ENCODE data around the gene TAS2R5. TPM values are rescaled to one million over a fixed set of nuclear protein-coding genes. Genes with fewer than 3 reads are reported as not detected.
"Not testable (repeated sequence)": the region's sequence is repeated elsewhere in the genome, so short reads cannot be mapped to it uniquely, and the experiment has no call there.

The TAS2R5 gene
- total RNA-seq: 3.4 TPM

GRCh38 chr7:141789917-141790316 lies at the start of gene TAS2R5:
Gene TAS2R5 (plus strand): TSS chr7:141790217. CDS start chr7:141790362, 145 bp downstream.
- no peak for DNase-seq

- no peak for DNase-seq
These were observed 47.8 kb upstream of the TAS2R5 start for GRCh38 chr7:141742229-141742628.

DNA sequence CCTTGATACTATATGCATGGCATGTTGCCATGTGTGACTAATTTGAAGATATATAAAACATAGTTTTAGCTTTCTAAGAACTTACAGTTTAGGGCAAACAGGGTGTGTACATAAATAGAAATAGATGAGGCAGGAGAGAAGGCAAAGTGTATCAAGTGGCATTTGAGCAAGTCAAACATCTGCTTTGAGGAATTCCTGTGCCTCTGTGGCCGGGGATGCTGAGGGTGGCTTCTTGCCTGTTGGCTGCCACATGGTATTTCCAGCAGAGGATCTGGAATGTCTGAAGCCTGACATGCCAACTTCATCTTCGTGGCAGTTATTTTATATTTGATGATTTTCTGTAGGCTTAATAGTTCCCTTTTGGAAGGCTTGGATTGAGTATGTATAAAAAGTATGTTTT lies 45.9 kb upstream of the TAS2R5 start:
- DNase-seq: no peak

DNA sequence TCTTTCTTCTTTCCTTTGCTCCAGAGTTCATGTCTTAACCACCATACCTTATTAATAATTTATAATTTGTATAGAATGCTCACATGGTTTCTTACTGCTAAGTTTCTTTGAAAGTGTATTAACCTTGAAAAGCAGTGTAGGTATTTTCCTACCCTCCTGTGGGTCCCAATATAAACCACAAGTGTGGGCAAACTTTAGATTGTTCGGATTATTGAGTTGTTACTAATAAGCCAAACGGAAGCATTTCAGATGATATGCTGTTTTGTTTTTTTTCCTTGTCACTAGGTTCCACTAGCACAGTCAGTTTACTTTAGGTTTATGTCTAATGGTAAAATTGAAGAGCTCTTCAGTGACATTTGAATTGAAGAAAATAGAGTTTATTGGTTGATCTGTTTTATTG lies 41.6 kb upstream of the TAS2R5 start:
- DNase-seq: no peak

GRCh38 chr7:141751904-141752303 lies 38.1 kb upstream of the TAS2R5 start:
- DNase-seq: not testable (repeated sequence)

- no peak for DNase-seq
These were observed 37.4 kb upstream of the TAS2R5 start for GRCh38 chr7:141752634-141753033.

GRCh38 chr7:141754939-141755338 lies 35.1 kb upstream of the TAS2R5 start:
- DNase-seq: no peak

- DNase-seq: no peak
These were observed 26.2 kb upstream of the TAS2R5 start, which contains the start of gene TAS2R3 for GRCh38 chr7:141763797-141764196. Gene TAS2R3 (plus strand): TSS chr7:141764097. CDS start chr7:141764159, 62 bp downstream.

GRCh38 chr7:141770083-141770583 lies 19.9 kb upstream of the TAS2R5 start:
- DNase-seq: not testable (repeated sequence)

DNA sequence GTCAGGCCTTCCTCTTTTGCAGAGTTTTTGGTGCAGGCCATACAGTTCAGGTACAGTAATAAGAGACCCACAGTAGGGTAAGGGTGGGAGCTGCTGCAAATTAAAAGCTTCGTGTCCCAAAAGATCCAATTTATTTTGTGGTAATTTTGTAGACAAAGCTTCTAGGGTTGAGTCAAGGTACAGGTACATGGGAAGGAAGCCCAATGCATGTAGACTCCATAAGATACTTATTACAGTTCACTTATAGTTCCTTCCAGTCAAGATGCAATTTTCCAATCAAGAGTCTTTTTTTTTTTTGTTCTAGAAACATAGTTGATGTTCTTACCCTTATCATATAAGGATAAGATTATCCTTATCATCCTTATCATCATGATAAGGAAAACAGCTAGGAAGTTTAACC lies 13.6 kb upstream of the TAS2R5 start, which contains the start of gene TAS2R4:
Gene TAS2R4 (plus strand): TSS at position 301 of the 400 bp plus-strand sequence. CDS start 1,815 bp downstream, outside the sequence.
- DNase-seq: no peak

- no peak for DNase-seq
These were observed 4.1 kb upstream of the TAS2R5 start for GRCh38 chr7:141785706-141786552.

- DNase-seq: no peak
These were observed 1.7 kb upstream of the TAS2R5 start for GRCh38 chr7:141788296-141788695.

GRCh38 chr7:141792526-141792925 lies 2.5 kb downstream of the TAS2R5 start:
- DNase-seq: no peak

DNA sequence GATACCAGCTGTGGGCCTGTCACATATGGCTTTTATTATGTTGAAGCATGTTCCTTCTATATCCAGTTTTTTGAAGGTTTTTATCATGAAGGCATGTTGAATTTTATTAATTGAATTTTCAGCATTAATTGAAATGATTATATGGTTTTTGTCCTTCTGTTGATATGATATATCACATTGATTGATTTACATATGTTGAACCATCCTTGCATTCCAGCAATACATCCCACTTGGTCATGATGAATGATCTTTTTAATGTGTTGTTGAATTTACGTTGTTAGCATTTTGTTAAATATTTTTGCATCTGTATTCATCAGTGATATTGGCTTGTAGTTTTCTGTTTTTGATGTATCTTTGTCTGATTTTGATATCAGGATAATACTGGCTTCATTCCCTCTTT lies 30.1 kb downstream of the TAS2R5 start:
- DNase-seq: no peak

GRCh38 chr7:141822432-141822831 lies 32.4 kb downstream of the TAS2R5 start:
- DNase-seq: not testable (repeated sequence)

DNA sequence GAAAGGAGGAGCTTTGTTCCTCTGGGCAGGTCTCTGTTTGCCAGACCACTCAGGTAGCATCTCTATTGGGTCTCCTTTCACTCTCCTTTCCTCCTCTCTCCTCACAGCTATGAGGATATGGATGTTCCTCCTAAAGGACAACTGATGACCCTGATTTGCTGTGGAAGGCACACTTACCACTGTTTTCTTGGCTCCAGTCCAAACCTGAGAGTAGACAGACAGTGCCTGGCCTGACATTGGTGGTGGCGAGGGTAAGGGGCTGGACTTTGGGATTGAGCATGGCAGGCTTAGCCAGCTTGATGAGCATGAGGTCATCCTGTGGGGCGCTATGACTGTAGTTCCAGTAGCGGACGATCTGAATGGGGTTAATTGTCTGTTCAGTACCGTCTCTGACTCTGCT lies 47.7 kb downstream of the TAS2R5 start:
- DNase-seq: no peak

DNA sequence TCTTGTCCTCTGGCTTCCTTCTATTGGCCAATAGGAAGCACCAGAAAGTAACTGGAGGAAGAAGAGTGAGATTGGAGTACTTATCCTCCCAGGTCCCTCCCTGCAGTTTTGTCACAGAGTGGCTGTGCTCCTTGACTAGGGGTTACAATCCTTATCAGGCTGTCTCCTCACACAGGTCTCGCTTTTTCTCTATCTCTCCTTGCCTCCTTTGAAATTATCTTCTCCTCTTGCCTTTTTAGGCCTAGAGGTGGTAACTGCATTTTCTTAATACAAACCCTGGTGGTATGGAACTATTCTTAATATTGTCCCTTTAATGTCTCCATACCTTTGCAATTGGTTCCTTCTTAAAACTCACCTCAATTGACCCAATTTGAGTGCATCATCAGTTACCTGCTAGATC lies 48.6 kb downstream of the TAS2R5 start:
- DNase-seq: no peak

DNA sequence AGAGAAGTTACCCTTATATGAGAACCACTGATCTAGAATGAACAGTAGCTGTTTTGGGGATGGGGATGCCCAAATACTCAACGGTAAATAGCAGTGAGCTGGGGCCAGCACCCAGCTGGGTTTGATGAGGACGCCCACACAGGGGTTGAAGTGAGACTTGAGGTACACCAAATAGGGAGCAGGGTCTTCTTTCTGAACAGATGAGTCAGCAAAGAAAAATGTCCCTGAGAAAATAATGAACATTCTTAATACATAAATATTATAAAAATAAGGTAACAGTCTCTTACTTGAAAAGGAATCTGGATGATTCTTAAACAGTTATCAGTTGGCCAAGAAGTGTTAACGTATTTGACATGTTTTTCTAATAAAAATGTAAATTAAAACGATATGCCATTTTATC lies 49.2 kb downstream of the TAS2R5 start:
- no peak for DNase-seq

GRCh38 chr7:141840708-141841107 lies 50.7 kb downstream of the TAS2R5 start:
- no peak for DNase-seq
